Common myeloid progenitor, CD34-positive (primary cell): ENCODE data around the gene DEPDC5.

Experiments used
- CTCF ChIA-PET: fragments of 350-600 bp; sonication (Branson Sonifier 250); formaldehyde crosslinking; loops from one replicate; lab custom pipeline; 2021; ENCODE audit warnings: antibody characterized with exemption; lab: Charles Lee
- POLR2A ChIA-PET: fragments of 350-600 bp; sonication (Branson Sonifier 250); formaldehyde crosslinking; loops from one replicate; lab custom pipeline; 2021; ENCODE audit warnings: antibody characterized with exemption; lab: Charles Lee
- DNase-seq, 3 donors: peaks; one replicate each; pipeline versions ENCODE4 v3.0.0 to v3.0.0-alpha.2; 2013
- H3K27ac ChIP-seq, 2 experiments: 1 replicate in 1 of 2; 2 replicates in 1 of 2; pipeline ENCODE4 v1.7.0; 2013; ENCODE audit warnings: inconsistent platforms in 2 of 2, low read length in 2 of 2, mild to moderate bottlenecking in 2 of 2, low read depth in 1 of 2, moderate library complexity in 1 of 2; ENCODE audit not compliant: severe bottlenecking in 2 of 2, insufficient read depth in 1 of 2, poor library complexity in 1 of 2
- H3K27me3 ChIP-seq, 5 experiments: replicated peaks in 2 of 5; 1 replicate in 3 of 5; 2 replicates in 2 of 5; pipeline versions ENCODE4 v1.6.1 to v1.7.0; 2013; ENCODE audit warnings: low read length in 4 of 5, mild to moderate bottlenecking in 2 of 5, moderate library complexity in 2 of 5, inconsistent platforms in 1 of 5; ENCODE audit not compliant: insufficient read depth in 5 of 5, control insufficient read depth in 4 of 5
- H3K36me3 ChIP-seq, 4 experiments: 1 replicate in 2 of 4; 2 replicates in 2 of 4; pipeline versions ENCODE4 v1.6.1 to v1.7.0; 2013; ENCODE audit warnings: low read length in 3 of 4, control low read depth in 1 of 4, mild to moderate bottlenecking in 1 of 4; ENCODE audit not compliant: control insufficient read depth in 4 of 4, insufficient read depth in 4 of 4
- H3K4me1 ChIP-seq, 4 experiments: 1 replicate in 3 of 4; 2 replicates in 1 of 4; pipeline versions ENCODE4 v1.6.1 to v1.7.1; 2013; ENCODE audit warnings: low read length in 3 of 4, mild to moderate bottlenecking in 3 of 4, control low read depth in 1 of 4, inconsistent platforms in 1 of 4, moderate library complexity in 1 of 4; ENCODE audit not compliant: control insufficient read depth in 4 of 4, insufficient read depth in 4 of 4; ENCODE audit errors: control extremely low read depth in 1 of 4
- H3K4me3 ChIP-seq, 7 experiments: 1 replicate in 4 of 7; 2 replicates in 3 of 7; pipeline versions ENCODE4 v1.5.1 to v1.7.0; 2013; ENCODE audit warnings: mild to moderate bottlenecking in 7 of 7, low read length in 6 of 7, moderate library complexity in 6 of 7, inconsistent platforms in 2 of 7, low read depth in 2 of 7, control low read depth in 1 of 7; ENCODE audit not compliant: insufficient read depth in 4 of 7, control insufficient read depth in 1 of 7; ENCODE audit errors: extremely low read depth in 1 of 7
- H3K9me3 ChIP-seq, 5 experiments: 1 replicate in 4 of 5; 2 replicates in 1 of 5; pipeline versions ENCODE4 v1.6.1 to v1.7.1; 2013; ENCODE audit warnings: low read length in 4 of 5, mild to moderate bottlenecking in 2 of 5, inconsistent platforms in 1 of 5, low read depth in 1 of 5, moderate library complexity in 1 of 5; ENCODE audit not compliant: control insufficient read depth in 4 of 5, insufficient read depth in 2 of 5; ENCODE audit errors: control extremely low read depth in 1 of 5
- WGBS: methylation state at CpG from one replicate; pipeline ENCODE4 v1.1.5; 2013; ENCODE audit not compliant: insufficient coverage; 5-methylcytosine and 5-hydroxymethylcytosine counted together

The DEPDC5 gene

DNA sequence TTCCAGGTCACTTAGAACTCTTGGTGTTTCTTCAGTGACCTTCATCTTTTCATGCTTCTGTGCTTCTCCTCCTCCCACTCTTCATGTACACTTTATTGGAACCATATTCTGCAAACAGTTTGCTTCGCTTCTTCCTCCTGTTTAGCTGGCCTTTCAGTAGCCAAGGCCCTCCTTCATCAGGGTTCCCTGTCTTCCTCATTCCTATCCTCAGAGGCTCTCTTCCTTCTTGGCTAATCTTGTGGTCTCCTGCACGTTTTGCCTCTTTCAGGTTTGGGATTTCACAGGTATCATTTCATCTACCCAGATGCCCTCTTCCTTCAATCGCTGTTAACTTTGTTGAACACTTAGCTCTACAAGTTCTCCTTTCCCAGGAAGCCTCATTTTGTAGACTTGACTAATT lies 66.8 kb downstream of the DEPDC5 start:
- Histone ChIP-seq H3K27me3 (no peaks in the 10 kb centered on the region), H3K4me3 (no peak overlapping the region), H3K4me1 (no peaks in the 10 kb centered on the region), H3K27ac (no peak overlapping the region), H3K36me3 (peaks cover 29 to 82% (median 59%) of the 10 kb centered on the region in 4 experiments), H3K9me3 (no peaks in the 10 kb centered on the region)
- ChIA-PET CTCF (no interaction called here), POLR2A (no interaction called here)
- no peak for DNase-seq
- 100% methylated on average over 3 of the region's 3 CpGs for WGBS

DNA sequence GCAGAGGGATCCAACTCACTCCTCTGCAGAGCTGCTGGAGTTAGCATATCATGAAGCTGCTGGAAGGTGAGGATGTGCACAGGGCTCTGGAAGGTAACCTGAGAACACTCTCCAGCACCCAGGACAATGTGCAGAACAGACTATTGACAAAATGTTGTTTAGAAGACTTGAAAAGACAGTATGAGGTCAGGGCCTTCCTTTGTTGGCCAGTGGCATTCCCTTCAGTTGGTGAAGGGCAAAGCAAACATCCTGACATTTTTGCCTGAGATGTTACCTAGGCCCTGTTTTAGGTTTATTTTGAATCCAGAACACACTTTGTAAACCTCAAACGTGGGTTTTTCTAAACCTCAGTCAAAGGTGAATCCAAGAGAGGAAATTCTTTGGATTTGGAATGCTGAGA lies 67.8 kb downstream of the DEPDC5 start:
- Histone ChIP-seq H3K9me3 (no peaks in the 10 kb centered on the region), H3K4me1 (no peaks in the 10 kb centered on the region), H3K36me3 (peaks cover 29 to 78% (median 62%) of the 10 kb centered on the region in 4 experiments), H3K27me3 (no peaks in the 10 kb centered on the region), H3K27ac (no peak overlapping the region), H3K4me3 (no peak overlapping the region)
- WGBS, result no CpG with 5 or more reads among the region's 1 CpG
- CTCF ChIA-PET, result no interaction called here
- DNase-seq, result no peak
- POLR2A ChIA-PET, result no interaction called here

DNA sequence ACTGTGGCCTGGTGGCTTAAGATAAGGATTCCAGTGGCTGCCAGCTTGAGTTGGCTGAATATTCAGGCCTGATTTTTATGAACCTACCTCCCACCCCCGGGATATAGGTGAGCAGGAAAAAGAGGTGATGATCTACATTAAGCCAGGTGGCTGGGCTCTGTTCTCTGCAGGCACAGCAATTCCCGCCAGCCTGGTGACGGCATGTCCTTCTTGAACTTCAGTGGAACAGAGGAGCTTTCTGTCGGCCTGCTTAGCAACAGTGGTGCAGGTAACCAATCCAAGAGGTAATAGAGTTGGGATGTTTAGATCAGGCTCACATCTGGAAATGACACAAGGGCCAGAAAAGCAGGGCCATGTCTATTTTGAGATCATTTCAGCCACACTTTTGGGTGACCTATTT lies 68.7 kb downstream of the DEPDC5 start:
- no peaks in the 10 kb centered on the region for H3K4me1 ChIP-seq
- DNase-seq, result no peak
- ChIA-PET POLR2A (no interaction called here), CTCF (interaction anchor here (1.3 kb wide), 1 partner anchor 10 kb away, joined by 4 read pairs; no protein-coding TSS in a partner anchor)
- no peak overlapping the region for H3K4me3 ChIP-seq
- peaks cover 26 to 77% (median 60%) of the 10 kb centered on the region in 4 experiments for H3K36me3 ChIP-seq
- WGBS, result 92% methylated on average over 3 of the region's 4 CpGs
- no peaks in the 10 kb centered on the region for H3K9me3 ChIP-seq
- no peak overlapping the region for H3K27ac ChIP-seq
- no peaks in the 10 kb centered on the region for H3K27me3 ChIP-seq

DNA sequence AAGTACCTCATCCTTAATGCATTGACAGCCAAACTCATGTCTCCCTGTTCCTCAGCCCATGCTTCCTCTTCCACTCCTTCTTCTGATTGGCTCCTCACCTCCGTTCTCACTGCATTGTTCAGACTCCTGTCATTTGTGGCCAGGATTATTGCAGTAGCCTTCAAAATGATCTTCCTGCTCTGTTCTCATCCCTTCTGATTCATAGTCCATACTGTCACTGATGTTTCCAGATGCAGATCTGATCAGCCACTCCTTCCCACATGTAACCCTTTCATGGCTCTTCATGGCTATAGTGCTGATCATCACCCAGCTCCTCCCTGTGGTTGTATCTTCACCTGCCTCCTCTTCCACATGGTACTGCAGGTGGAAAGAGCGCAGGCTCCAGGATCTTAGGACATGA lies 71.7 kb downstream of the DEPDC5 start:
- no peaks in the 10 kb centered on the region for H3K4me1 ChIP-seq
- ChIA-PET CTCF (interaction anchor here (1.6 kb wide), 1 partner anchor 125 kb away, joined by 4 read pairs; no protein-coding TSS in a partner anchor), POLR2A (no interaction called here)
- no peak for DNase-seq
- no peak overlapping the region for H3K27ac ChIP-seq
- peaks cover 17 to 71% (median 54%) of the 10 kb centered on the region in 4 experiments for H3K36me3 ChIP-seq
- H3K4me3 ChIP-seq, result no peak overlapping the region
- no peaks in the 10 kb centered on the region for H3K9me3 ChIP-seq
- 92% methylated on average over 2 of the region's 2 CpGs for WGBS
- no peaks in the 10 kb centered on the region for H3K27me3 ChIP-seq

DNA sequence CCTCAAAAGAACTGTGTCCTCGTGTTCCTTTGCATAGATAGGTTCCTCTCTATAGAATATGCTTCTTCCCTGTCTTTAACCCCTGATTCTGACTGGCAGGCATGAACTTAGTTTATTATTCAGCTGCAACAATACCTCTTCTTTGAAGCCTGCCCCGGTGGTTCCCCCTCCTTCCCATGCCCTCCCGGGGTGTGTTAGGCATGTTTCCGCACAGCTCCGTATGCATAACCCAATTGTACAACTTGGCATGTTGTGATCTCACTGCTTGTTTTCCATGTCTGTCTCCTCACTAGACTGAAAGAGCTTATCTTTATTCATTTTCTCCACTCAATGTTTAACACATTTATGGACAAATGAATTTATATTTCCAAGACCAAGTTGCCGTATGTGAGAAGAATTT lies 72.6 kb downstream of the DEPDC5 start:
- POLR2A ChIA-PET, result interaction anchor here (0.6 kb wide), 2 partner anchors 368 to 728 kb away, joined by 3 to 4 read pairs; no protein-coding TSS in a partner anchor
- no peak overlapping the region for H3K27ac ChIP-seq
- H3K4me1 ChIP-seq, result no peaks in the 10 kb centered on the region
- H3K9me3 ChIP-seq, result no peaks in the 10 kb centered on the region
- DNase-seq, result no peak
- peaks cover 16 to 61% (median 48%) of the 10 kb centered on the region in 4 experiments for H3K36me3 ChIP-seq
- WGBS, result 98% methylated on average over 5 of the region's 6 CpGs
- H3K27me3 ChIP-seq, result no peaks in the 10 kb centered on the region
- CTCF ChIA-PET, result interaction anchor here (1.6 kb wide), 1 partner anchor 124 kb away, joined by 4 read pairs; no protein-coding TSS in a partner anchor
- no peak overlapping the region for H3K4me3 ChIP-seq

DNA sequence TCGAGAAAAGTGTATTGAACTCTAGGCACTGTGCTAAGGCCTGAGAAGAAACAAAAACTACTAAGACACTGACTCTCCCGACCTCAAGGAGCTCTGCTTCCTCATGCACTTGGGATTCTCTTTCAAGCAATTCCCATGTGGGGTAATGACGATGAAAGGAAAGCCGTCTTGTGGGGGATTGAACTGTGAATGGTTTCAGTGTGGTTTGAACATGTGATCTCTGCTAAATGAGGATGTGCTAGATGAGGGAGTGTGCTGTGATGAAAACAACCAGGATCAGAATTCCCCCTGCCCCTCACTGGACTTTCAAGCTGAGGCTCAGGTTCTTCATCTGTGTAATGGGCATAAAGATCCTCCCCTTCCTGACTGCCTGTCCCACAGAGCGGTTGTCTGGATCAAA lies 74.9 kb downstream of the DEPDC5 start:
- no peaks in the 10 kb centered on the region for H3K4me1 ChIP-seq
- peaks cover 16 to 49% (median 34%) of the 10 kb centered on the region in 4 experiments for H3K36me3 ChIP-seq
- ChIA-PET POLR2A (no interaction called here), CTCF (no interaction called here)
- no peaks in the 10 kb centered on the region for H3K27me3 ChIP-seq
- no peak overlapping the region for H3K27ac ChIP-seq
- WGBS, result 87% methylated on average over 3 of the region's 5 CpGs
- no peak for DNase-seq
- H3K9me3 ChIP-seq, result no peaks in the 10 kb centered on the region
- no peak overlapping the region for H3K4me3 ChIP-seq

DNA sequence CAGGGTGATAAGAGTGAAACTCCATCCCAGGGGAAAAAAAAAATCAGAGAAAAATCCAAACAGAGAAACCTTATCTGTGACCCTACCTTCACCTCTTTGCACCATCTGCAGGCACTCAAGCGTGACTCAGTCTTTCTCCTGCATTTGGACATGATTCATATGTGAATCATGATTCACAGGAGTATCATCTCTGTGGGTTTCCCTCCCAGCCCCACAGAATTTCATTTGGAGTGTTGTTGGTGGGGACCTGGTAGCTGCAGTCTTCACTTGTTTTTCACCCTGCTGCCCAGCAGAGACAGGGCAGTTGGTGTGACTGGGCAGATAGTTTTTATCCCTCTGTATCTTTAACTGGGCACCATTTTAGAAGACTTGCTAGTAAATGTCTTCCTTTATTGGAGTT lies 75.7 kb downstream of the DEPDC5 start:
- WGBS, result no CpG with 5 or more reads among the region's 1 CpG
- DNase-seq, result peak in 1 of 3 donors; percentile 1
- ChIA-PET CTCF (no interaction called here), POLR2A (no interaction called here)
- H3K27me3 ChIP-seq, result no peaks in the 10 kb centered on the region
- H3K4me3 ChIP-seq, result no peak overlapping the region
- H3K36me3 ChIP-seq, result peaks cover 20 to 51% (median 33%) of the 10 kb centered on the region in 4 experiments
- no peaks in the 10 kb centered on the region for H3K4me1 ChIP-seq
- no peaks in the 10 kb centered on the region for H3K9me3 ChIP-seq
- no peak overlapping the region for H3K27ac ChIP-seq
